ENCODE data around the gene CRB2. TPM values are rescaled to one million over a fixed set of nuclear protein-coding genes. Genes with fewer than 3 reads are reported as not detected.
A peak's percentile ranks its signal among the peaks of the same experiment; 100 is the strongest.

Gene CRB2
- total RNA-seq, 1 donor from 2014 or later: not detected

DNA sequence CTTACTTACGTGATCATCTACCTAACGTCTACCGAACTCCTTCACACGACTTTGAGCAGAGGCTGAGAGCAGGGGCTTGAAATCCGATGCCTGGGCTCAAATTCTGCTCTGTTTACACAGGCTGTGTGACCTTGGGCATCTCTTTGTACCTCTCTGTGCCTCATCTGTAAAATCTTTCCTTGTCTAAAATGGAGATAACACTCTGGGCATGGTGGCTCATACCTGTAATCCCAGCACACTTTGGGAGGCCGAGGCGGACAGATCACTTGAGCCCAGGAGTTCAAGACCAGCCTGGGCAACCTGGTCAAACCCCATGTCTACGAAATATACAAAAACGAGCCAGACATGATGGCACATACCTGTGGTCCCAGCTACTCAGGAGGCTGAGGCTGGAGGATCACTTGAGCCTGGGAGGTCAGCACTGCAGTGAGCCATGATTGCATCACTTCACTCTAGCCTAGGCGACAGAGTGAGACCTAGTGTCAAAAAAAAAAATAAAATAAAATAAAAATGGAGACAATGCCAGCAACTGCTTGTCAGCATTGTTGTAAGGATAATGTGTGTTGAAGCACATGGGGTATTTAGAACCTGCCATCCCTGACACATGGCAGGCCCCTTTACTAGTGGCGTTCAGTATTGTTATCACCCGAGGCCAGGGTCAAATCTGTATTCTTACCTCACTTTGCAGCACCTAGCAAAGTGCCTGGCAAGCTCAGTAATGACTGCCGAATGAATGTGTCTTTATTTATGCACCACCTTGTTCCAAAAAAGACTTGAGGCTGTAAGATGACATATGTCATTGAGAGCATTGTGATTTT is 32.6 kb upstream of the CRB2 start:
- TF ChIP-seq, protein P1, sequence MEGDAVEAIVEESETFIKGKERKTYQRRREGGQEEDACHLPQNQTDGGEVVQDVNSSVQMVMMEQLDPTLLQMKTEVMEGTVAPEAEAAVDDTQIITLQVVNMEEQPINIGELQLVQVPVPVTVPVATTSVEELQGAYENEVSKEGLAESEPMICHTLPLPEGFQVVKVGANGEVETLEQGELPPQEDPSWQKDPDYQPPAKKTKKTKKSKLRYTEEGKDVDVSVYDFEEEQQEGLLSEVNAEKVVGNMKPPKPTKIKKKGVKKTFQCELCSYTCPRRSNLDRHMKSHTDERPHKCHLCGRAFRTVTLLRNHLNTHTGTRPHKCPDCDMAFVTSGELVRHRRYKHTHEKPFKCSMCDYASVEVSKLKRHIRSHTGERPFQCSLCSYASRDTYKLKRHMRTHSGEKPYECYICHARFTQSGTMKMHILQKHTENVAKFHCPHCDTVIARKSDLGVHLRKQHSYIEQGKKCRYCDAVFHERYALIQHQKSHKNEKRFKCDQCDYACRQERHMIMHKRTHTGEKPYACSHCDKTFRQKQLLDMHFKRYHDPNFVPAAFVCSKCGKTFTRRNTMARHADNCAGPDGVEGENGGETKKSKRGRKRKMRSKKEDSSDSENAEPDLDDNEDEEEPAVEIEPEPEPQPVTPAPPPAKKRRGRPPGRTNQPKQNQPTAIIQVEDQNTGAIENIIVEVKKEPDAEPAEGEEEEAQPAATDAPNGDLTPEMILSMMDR (IDR thresholded peaks at IDR 0.05): no peak
- TF ChIP-seq POLR2AphosphoS5 (IDR thresholded peaks at IDR 0.05; ENCODE audit: insufficient read depth in 1 of 2, low read depth in 1 of 2) (no peak), POLR2A (IDR thresholded peaks at IDR 0.05) (no peak)
- intact Hi-C loops (cut with DNase I): no loop called here
- Histone ChIP-seq H3K27ac (no peak overlapping the region), H3K4me1 (peaks cover 20% of the 10 kb centered on the region), H3K27me3 (no peaks in the 10 kb centered on the region), H3K9me3 (no peaks in the 10 kb centered on the region), H3K4me3 (no peak overlapping the region), H3K36me3 (no peaks in the 10 kb centered on the region)
- no peak for DNase-seq (ENCODE audit: extremely low spot score in 2 of 2)

GRCh38 chr9:123324767-123325183 is 31.2 kb upstream of the CRB2 start:
- no peak overlapping the region for H3K4me3 ChIP-seq
- H3K4me1 ChIP-seq: peaks cover 13% of the 10 kb centered on the region
- DNase-seq (ENCODE audit: extremely low spot score in 2 of 2): no peak
- no peak overlapping the region for H3K27ac ChIP-seq
- no peaks in the 10 kb centered on the region for H3K36me3 ChIP-seq
- no peak for TF ChIP-seq POLR2A (IDR thresholded peaks at IDR 0.05)
- no peak for TF ChIP-seq POLR2AphosphoS5 (IDR thresholded peaks at IDR 0.05; ENCODE audit: insufficient read depth in 1 of 2, low read depth in 1 of 2)
- TF ChIP-seq, protein P1 (IDR thresholded peaks at IDR 0.05): no peak
- intact Hi-C loops (cut with DNase I): no loop called here
- no peaks in the 10 kb centered on the region for H3K9me3 ChIP-seq
- H3K27me3 ChIP-seq: no peaks in the 10 kb centered on the region

DNA sequence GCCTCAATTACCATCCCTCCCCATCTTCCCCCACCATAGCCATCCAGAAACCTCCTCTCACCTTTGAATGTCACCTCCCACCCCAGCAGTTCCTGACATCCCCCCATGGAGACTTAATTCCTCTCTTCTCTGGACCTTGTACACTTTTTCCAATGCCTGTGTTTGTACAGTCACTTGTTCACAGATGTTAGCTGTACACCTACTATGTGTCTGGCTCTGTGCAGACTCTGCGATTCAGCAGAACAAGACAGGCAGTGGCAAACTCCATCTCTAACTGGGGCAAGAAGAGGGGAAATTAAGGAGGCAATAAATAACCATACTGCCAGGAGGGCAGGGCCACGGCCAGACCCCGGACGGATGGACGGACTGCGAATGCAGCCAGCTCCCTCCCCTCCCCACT is 29.8 kb upstream of the CRB2 start:
- H3K4me1 ChIP-seq: peaks cover 13% of the 10 kb centered on the region
- no peak overlapping the region for H3K4me3 ChIP-seq
- H3K27ac ChIP-seq: no peak overlapping the region
- intact Hi-C loops (cut with DNase I): no loop called here
- H3K36me3 ChIP-seq: no peaks in the 10 kb centered on the region
- no peak for DNase-seq (ENCODE audit: extremely low spot score in 2 of 2)
- no peaks in the 10 kb centered on the region for H3K27me3 ChIP-seq
- no peaks in the 10 kb centered on the region for H3K9me3 ChIP-seq
- TF ChIP-seq POLR2A (IDR thresholded peaks at IDR 0.05) (no peak), POLR2AphosphoS5 (IDR thresholded peaks at IDR 0.05; ENCODE audit: insufficient read depth in 1 of 2, low read depth in 1 of 2) (no peak)
- TF ChIP-seq, protein P1 (IDR thresholded peaks at IDR 0.05): no peak

DNA sequence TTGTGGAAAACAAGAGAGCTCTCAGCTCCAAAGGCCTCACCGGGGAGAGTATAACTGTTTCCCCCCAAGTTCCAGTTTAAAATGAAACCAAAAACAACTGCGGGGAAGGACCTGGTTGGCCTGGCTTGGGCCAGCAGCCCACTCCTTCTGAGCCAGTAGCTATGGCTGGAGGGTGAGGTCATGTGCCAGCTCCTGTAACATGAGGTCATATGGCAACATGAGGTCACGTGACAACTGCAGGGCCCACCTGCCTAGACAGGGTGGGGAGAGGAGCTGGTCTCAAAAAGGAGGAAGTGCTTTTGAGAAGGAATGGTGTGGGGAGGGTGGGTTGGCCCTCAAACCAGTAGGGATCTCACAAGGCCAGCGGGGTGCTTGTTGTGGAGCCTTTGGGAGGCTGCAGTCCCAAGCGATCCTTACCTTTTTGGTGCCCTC is 29.3 kb upstream of the CRB2 start:
- Histone ChIP-seq H3K9me3 (no peaks in the 10 kb centered on the region), H3K36me3 (no peaks in the 10 kb centered on the region), H3K27ac (no peak overlapping the region), H3K4me3 (no peak overlapping the region), H3K4me1 (peaks cover 13% of the 10 kb centered on the region), H3K27me3 (no peaks in the 10 kb centered on the region)
- TF ChIP-seq POLR2A (IDR thresholded peaks at IDR 0.05) (no peak), POLR2AphosphoS5 (IDR thresholded peaks at IDR 0.05; ENCODE audit: insufficient read depth in 1 of 2, low read depth in 1 of 2) (no peak)
- TF ChIP-seq, protein P1 (IDR thresholded peaks at IDR 0.05): no peak
- DNase-seq (ENCODE audit: extremely low spot score in 2 of 2): no peak
- intact Hi-C loops (cut with DNase I): no loop called here

GRCh38 chr9:123327697-123328100 is 28.3 kb upstream of the CRB2 start:
- no peak overlapping the region for H3K27ac ChIP-seq
- intact Hi-C loops (cut with DNase I): no loop called here
- H3K4me3 ChIP-seq: no peak overlapping the region
- TF ChIP-seq, protein P1 (IDR thresholded peaks at IDR 0.05): no peak
- TF ChIP-seq POLR2AphosphoS5 (IDR thresholded peaks at IDR 0.05; ENCODE audit: insufficient read depth in 1 of 2, low read depth in 1 of 2): peak; percentile 12 to 13
- H3K27me3 ChIP-seq: no peaks in the 10 kb centered on the region
- no peak for DNase-seq (ENCODE audit: extremely low spot score in 2 of 2)
- peaks cover 13% of the 10 kb centered on the region for H3K4me1 ChIP-seq
- no peaks in the 10 kb centered on the region for H3K36me3 ChIP-seq
- no peaks in the 10 kb centered on the region for H3K9me3 ChIP-seq
